ENCODE data around the gene PCNX2.

Gene PCNX2

DNA sequence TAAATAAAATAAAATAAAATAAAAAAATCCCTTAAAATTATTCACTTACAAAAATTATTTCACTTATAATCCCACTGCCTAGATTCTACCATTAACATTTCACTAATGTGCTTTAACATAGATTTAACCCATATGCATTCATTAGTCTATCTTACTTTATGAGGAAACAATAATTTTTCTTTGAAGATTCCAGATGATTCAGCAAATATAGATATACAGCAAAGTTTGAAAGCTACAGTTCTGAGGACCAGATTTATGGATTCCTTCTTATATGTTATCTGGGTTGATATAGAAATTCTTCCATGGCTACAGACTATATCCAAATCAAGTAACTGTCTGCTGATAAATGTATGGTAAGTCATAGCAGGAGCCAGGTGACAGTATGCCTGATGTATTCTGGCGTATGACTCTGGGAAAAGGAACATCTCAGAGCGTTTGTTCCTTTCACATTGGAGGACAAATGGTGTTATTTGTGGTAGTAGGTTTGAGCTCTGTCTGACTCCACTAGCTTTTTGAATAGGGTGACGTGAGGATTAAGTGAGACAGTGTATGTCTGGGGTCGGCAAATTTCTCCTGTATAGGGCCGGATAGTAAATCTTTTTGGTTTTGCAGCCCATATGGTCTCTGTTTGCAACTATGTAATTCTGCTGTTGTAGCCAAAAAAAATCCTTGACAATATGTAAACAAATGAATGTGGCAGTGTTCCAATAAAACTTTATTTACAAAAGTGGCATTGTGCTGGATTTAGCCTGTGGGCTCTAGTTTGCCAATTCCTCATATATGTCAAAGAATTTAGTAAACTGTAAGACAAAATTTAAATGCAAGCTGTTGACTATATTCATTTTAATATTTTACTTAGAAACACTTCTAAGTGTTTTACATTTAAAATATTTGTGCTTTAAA is 41.3 kb upstream of the PCNX2 start:
- no peaks in the 10 kb centered on the region for H3K9me3 ChIP-seq (ENCODE audit: insufficient read depth, low read length)
- H3K27me3 ChIP-seq (ENCODE audit: insufficient read depth, insufficient read length): no peaks in the 10 kb centered on the region
- H3K4me1 ChIP-seq (ENCODE audit: insufficient read depth, insufficient read length): no peaks in the 10 kb centered on the region
- H3K36me3 ChIP-seq (ENCODE audit: insufficient read depth, insufficient read length, low read length): no peaks in the 10 kb centered on the region
- TF ChIP-seq SUZ12 (IDR thresholded peaks at IDR 0.05; ENCODE audit: extremely low read depth, insufficient read depth, insufficient read length): no peak
- no peak for TF ChIP-seq YY1 (IDR thresholded peaks at IDR 0.05; ENCODE audit: insufficient read depth, insufficient read length)
- TF ChIP-seq ZNF274 (IDR thresholded peaks at IDR 0.05; ENCODE audit: low read depth, low read length): no peak
- H3K4me3 ChIP-seq (ENCODE audit: insufficient read length, low read depth): no peak overlapping the region
- no peak overlapping the region for H3K9ac ChIP-seq (ENCODE audit: insufficient read length, low read depth)
- DNase-seq (ENCODE audit: low read depth, low spot score): no peak

DNA sequence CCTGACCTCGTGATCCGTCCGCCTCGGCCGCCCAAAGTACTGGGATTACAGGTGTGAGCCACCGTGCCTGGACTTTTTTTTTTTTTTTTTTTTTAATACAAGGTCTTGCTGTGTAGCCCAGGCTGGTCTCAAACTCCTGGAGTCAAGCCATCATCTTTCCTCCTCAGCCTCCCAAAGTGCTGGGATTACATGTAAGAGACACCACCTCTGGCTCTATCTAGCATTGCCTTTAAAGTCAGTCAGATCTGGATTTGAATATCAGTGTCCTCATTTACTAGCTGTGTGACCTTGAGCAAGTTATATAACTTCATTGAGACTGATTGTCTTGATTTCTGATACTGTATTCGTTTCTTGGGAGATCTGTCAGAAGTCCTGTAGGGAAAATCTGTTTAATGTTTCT is 38.6 kb upstream of the PCNX2 start:
- no peak for DNase-seq (ENCODE audit: low read depth, low spot score)
- no peaks in the 10 kb centered on the region for H3K4me1 ChIP-seq (ENCODE audit: insufficient read depth, insufficient read length)
- TF ChIP-seq ZNF274 (IDR thresholded peaks at IDR 0.05; ENCODE audit: low read depth, low read length) (no peak), YY1 (IDR thresholded peaks at IDR 0.05; ENCODE audit: insufficient read depth, insufficient read length) (no peak), SUZ12 (IDR thresholded peaks at IDR 0.05; ENCODE audit: extremely low read depth, insufficient read depth, insufficient read length) (no peak)
- H3K36me3 ChIP-seq (ENCODE audit: insufficient read depth, insufficient read length, low read length): no peaks in the 10 kb centered on the region
- peaks cover 9% of the 10 kb centered on the region for H3K27me3 ChIP-seq (ENCODE audit: insufficient read depth, insufficient read length)
- H3K9ac ChIP-seq (ENCODE audit: insufficient read length, low read depth): no peak overlapping the region
- H3K4me3 ChIP-seq (ENCODE audit: insufficient read length, low read depth): no peak overlapping the region
- no peaks in the 10 kb centered on the region for H3K9me3 ChIP-seq (ENCODE audit: insufficient read depth, low read length)

DNA sequence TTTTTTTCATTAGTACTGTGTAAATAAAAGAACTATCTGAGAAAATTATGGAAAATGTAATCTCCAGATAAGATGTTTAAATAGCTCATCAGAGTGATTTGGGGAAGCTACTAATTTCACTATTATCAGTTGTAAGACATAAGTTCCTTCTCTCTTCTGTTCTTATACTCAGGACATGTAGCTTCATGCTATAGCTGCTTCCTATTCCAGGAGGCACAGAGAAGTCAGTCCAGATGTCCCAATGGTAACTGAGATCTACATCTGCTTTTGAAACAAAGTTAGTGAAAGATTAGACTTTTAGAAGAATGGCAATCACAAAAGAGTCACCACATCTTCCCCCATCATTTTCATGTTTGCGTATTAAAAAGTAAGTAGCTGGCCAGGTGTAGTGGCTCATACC is 37.6 kb upstream of the PCNX2 start:
- H3K4me3 ChIP-seq (ENCODE audit: insufficient read length, low read depth): no peak overlapping the region

GRCh38 chr1:233331676-233332519 is 36.4 kb upstream of the PCNX2 start:
- no peak for TF ChIP-seq SUZ12 (IDR thresholded peaks at IDR 0.05; ENCODE audit: extremely low read depth, insufficient read depth, insufficient read length)
- no peak for TF ChIP-seq YY1 (IDR thresholded peaks at IDR 0.05; ENCODE audit: insufficient read depth, insufficient read length)
- TF ChIP-seq ZNF274 (IDR thresholded peaks at IDR 0.05; ENCODE audit: low read depth, low read length): no peak
- Histone ChIP-seq H3K27me3 (ENCODE audit: insufficient read depth, insufficient read length) (peaks cover 23% of the 10 kb centered on the region), H3K9ac (ENCODE audit: insufficient read length, low read depth) (no peak overlapping the region), H3K4me3 (ENCODE audit: insufficient read length, low read depth) (no peak overlapping the region), H3K9me3 (ENCODE audit: insufficient read depth, low read length) (no peaks in the 10 kb centered on the region), H3K4me1 (ENCODE audit: insufficient read depth, insufficient read length) (no peaks in the 10 kb centered on the region), H3K36me3 (ENCODE audit: insufficient read depth, insufficient read length, low read length) (no peaks in the 10 kb centered on the region)
- no peak for DNase-seq (ENCODE audit: low read depth, low spot score)

More for the DNA sequence above, 37.6 kb upstream of the PCNX2 start:
- peaks cover 19% of the 10 kb centered on the region for H3K27me3 ChIP-seq (ENCODE audit: insufficient read depth, insufficient read length)
- no peak for DNase-seq (ENCODE audit: low read depth, low spot score)
- no peaks in the 10 kb centered on the region for H3K4me1 ChIP-seq (ENCODE audit: insufficient read depth, insufficient read length)
- no peaks in the 10 kb centered on the region for H3K36me3 ChIP-seq (ENCODE audit: insufficient read depth, insufficient read length, low read length)
- TF ChIP-seq SUZ12 (IDR thresholded peaks at IDR 0.05; ENCODE audit: extremely low read depth, insufficient read depth, insufficient read length) (no peak), YY1 (IDR thresholded peaks at IDR 0.05; ENCODE audit: insufficient read depth, insufficient read length) (no peak), ZNF274 (IDR thresholded peaks at IDR 0.05; ENCODE audit: low read depth, low read length) (no peak)
- H3K9ac ChIP-seq (ENCODE audit: insufficient read length, low read depth): no peak overlapping the region
- H3K9me3 ChIP-seq (ENCODE audit: insufficient read depth, low read length): no peaks in the 10 kb centered on the region

GRCh38 chr1:233328142-233328921 is 32.8 kb upstream of the PCNX2 start:
- TF ChIP-seq SUZ12 (IDR thresholded peaks at IDR 0.05; ENCODE audit: extremely low read depth, insufficient read depth, insufficient read length) (no peak), YY1 (IDR thresholded peaks at IDR 0.05; ENCODE audit: insufficient read depth, insufficient read length) (no peak)
- Histone ChIP-seq H3K36me3 (ENCODE audit: insufficient read depth, insufficient read length, low read length) (no peaks in the 10 kb centered on the region), H3K4me1 (ENCODE audit: insufficient read depth, insufficient read length) (no peaks in the 10 kb centered on the region), H3K9ac (ENCODE audit: insufficient read length, low read depth) (peak overlapping the region; percentile 93), H3K9me3 (ENCODE audit: insufficient read depth, low read length) (no peaks in the 10 kb centered on the region), H3K27me3 (ENCODE audit: insufficient read depth, insufficient read length) (peaks cover 39% of the 10 kb centered on the region), H3K4me3 (ENCODE audit: insufficient read length, low read depth) (peak overlapping the region; percentile 79)
- peak; percentile 16 for DNase-seq (ENCODE audit: low read depth, low spot score)

GRCh38 chr1:233327651-233328141 is 32.2 kb upstream of the PCNX2 start, which contains the start of gene MAP3K21:
TSS of gene MAP3K21 (plus strand) at chr1:233327724. CDS start at chr1:233328029, 305 bp downstream.
- Histone ChIP-seq H3K9ac (ENCODE audit: insufficient read length, low read depth) (peak within 1 kb of the TSS; percentile 93), H3K4me1 (ENCODE audit: insufficient read depth, insufficient read length) (no peaks in the 10 kb centered on the region), H3K36me3 (ENCODE audit: insufficient read depth, insufficient read length, low read length) (no peaks in the 10 kb centered on the region), H3K27me3 (ENCODE audit: insufficient read depth, insufficient read length) (peaks cover 39% of the 10 kb centered on the region), H3K9me3 (ENCODE audit: insufficient read depth, low read length) (no peaks in the 10 kb centered on the region), H3K4me3 (ENCODE audit: insufficient read length, low read depth) (peak within 1 kb of the TSS; percentile 79)
- no peak for TF ChIP-seq YY1 (IDR thresholded peaks at IDR 0.05; ENCODE audit: insufficient read depth, insufficient read length)
- TF ChIP-seq SUZ12 (IDR thresholded peaks at IDR 0.05; ENCODE audit: extremely low read depth, insufficient read depth, insufficient read length): no peak
- TF ChIP-seq ZNF274 (IDR thresholded peaks at IDR 0.05; ENCODE audit: low read depth, low read length): no peak
- no peak for DNase-seq (ENCODE audit: low read depth, low spot score)
